HG03354 (cell line): ENCODE results near the gene ULBP1.
"Not testable (repeated sequence)": the region's sequence is repeated elsewhere in the genome, so short reads cannot be mapped to it uniquely, and the experiment has no call there.

Experiments
- ATAC-seq: cut with Tn5 transposase; IDR thresholded peaks from one replicate; pipeline ENCODE4 v1.9.1; 2021; ENCODE audit warnings: mild to moderate bottlenecking; ENCODE audit not compliant: unreplicated experiment, poor library complexity, severe bottlenecking

Gene ULBP1

DNA sequence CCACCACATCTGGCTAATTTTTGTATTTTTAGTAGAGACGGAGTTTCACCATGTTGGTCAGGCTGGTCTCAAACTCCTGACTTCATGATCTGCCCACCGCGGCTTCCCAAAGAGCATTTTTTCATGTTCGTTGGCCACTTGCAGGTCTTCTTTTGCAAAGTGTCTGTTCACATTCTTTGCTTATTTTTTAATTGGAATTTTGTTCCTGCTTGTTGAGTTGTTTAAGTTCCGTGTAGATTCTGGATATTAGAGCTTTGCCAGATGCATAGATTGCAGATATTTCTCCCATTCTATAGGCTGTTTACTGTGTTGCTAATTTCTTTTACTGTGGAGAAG lies 53.4 kb downstream of the ULBP1 start:
- ATAC-seq, result not testable (repeated sequence)

DNA sequence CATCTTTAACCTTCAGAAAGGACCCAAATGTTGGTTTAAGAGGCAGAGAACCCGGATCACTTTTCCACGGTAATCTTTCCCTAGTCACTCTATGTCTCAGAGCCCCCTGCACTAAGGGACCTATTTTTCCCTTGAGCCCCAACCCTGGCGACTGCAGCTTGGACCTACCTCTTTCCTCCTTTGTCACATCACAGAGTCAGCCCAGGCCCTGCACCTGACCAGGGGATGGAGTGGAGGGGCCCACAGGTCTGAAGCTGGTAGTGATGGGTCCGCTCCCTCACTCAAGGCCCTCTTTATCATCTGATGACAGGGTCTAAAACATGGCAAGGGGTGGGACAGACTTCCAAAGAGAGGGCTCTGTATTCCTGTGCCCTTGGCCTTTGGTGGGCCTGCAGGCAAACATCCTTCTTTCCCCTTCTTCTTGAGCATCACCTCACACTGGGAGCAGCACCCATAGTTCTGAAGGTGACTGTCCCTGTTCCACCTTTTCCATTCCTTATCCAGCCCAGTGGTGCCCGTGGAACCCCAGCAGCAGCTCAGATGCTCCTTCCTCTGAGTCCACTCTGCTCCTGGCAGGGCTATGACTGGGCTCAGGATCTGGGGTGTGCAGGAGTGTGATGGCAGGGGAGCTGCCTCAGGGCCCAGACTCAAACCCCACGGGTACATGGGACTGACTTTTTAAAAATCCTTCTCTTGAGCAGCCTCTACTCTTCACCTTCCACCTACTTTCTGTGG lies 55.3 kb downstream of the ULBP1 start:
- no peak for ATAC-seq

GRCh38 chr6:150021870-150022269 lies 58.1 kb downstream of the ULBP1 start:
- not testable (repeated sequence) for ATAC-seq
